Gastrocnemius medialis (tissue), 4 donors: ENCODE measurements around the gene PGPEP1.

Source experiments
- POLR2A ChIP-seq, 2 donors: fragments of 450-650 bp; IDR thresholded peaks; one replicate each; pipeline ENCODE4 v1.6.1; 2017; ENCODE audit warnings: antibody characterized with exemption in 2 of 2, mild to moderate bottlenecking in 2 of 2, moderate library complexity in 2 of 2
- TF ChIP-seq, protein P1 (sequence below), 5 experiments: fragments of 450-650 bp in 3 of 5; fragments of 200-600 bp in 2 of 5; sonication (generic) in 2 of 5; IDR thresholded peaks in 4 of 5; conservative IDR thresholded peaks in 1 of 5; 1 replicate in 4 of 5; 2 replicates in 1 of 5; pipeline ENCODE4 v1.5.1; 2016 to 2019; ENCODE audit warnings: antibody characterized with exemption in 5 of 5, mild to moderate bottlenecking in 3 of 5, moderate library complexity in 3 of 5

DNA sequence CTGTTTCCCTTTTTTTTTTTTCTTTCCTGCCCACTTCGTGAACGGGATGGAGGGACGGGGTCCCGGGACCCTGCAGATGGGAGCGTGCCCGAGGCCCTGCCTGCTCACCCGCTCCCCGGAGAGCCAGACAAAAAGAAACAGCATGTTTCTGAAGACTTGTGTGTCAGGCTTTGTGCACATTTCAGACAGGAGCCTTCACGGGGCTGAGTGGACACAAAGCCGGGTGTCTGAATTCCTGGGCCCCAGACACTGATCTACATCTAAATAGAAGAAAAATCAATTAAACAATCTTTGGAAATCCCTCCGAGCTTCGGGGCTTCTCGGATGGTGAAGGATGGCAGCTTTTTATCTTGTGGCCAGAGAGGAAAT is 4.2 kb downstream of the PGPEP1 start:
- TF ChIP-seq, protein P1, sequence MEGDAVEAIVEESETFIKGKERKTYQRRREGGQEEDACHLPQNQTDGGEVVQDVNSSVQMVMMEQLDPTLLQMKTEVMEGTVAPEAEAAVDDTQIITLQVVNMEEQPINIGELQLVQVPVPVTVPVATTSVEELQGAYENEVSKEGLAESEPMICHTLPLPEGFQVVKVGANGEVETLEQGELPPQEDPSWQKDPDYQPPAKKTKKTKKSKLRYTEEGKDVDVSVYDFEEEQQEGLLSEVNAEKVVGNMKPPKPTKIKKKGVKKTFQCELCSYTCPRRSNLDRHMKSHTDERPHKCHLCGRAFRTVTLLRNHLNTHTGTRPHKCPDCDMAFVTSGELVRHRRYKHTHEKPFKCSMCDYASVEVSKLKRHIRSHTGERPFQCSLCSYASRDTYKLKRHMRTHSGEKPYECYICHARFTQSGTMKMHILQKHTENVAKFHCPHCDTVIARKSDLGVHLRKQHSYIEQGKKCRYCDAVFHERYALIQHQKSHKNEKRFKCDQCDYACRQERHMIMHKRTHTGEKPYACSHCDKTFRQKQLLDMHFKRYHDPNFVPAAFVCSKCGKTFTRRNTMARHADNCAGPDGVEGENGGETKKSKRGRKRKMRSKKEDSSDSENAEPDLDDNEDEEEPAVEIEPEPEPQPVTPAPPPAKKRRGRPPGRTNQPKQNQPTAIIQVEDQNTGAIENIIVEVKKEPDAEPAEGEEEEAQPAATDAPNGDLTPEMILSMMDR (IDR thresholded peaks at IDR 0.05 in 4 of 5, conservative IDR thresholded peaks at IDR 0.05 in 1 of 5): no peak
- TF ChIP-seq POLR2A (IDR thresholded peaks at IDR 0.05): no peak
